SK-N-SH treated with all-trans-retinoic acid at 6 μM for 48 hours (cell line): Measurements from ENCODE around the gene NCK2.

Source experiments
- ATAC-seq: fragments of 200-7000 bp; cut with Tn5 transposase; 3 replicates; pipeline ENCODE4 v1.9.1; 2020; ENCODE audit warnings: mild to moderate bottlenecking, moderate library complexity
- ARNTL ChIP-seq: fragments of 450-650 bp; formaldehyde crosslinking; IDR thresholded peaks from 2 replicates; pipeline ENCODE4 v1.5.0; 2020; ENCODE audit warnings: low read depth, mild to moderate bottlenecking, moderate library complexity, borderline replicate concordance
- BACH2 ChIP-seq: fragments of 250-450 bp; sonication (Bioruptor Pico); IDR thresholded peaks from 2 replicates; pipeline ENCODE4 v1.9.0; 2021; ENCODE audit warnings: mild to moderate bottlenecking, borderline replicate concordance
- CREB5 ChIP-seq: fragments of 250-450 bp; sonication (Bioruptor Pico); IDR thresholded peaks from 2 replicates; pipeline ENCODE4 v1.5.1; 2020; ENCODE audit warnings: low read depth, mild to moderate bottlenecking, moderate library complexity
- CSDC2 ChIP-seq: fragments of 250-450 bp; sonication (Bioruptor Pico); IDR thresholded peaks from 2 replicates; pipeline ENCODE4 v1.5.0; 2020; ENCODE audit warnings: mild to moderate bottlenecking, moderate library complexity
- CSRNP3 ChIP-seq: fragments of 250-450 bp; sonication (Bioruptor Pico); IDR thresholded peaks from 2 replicates; pipeline ENCODE4 v1.5.1; 2021; ENCODE audit warnings: mild to moderate bottlenecking, moderate library complexity
- ESRRG ChIP-seq: fragments of 250-450 bp; sonication (Bioruptor Pico); IDR thresholded peaks from 2 replicates; pipeline ENCODE4 v1.6.1; 2021; ENCODE audit warnings: mild to moderate bottlenecking
- ISL1 ChIP-seq: fragments of 250-450 bp; sonication (Bioruptor Pico); IDR thresholded peaks from 2 replicates; pipeline ENCODE4 v2.1.2; 2022; ENCODE audit warnings: mild to moderate bottlenecking, moderate library complexity
- OSR1 ChIP-seq: fragments of 250-450 bp; sonication (Bioruptor Pico); IDR thresholded peaks from 2 replicates; pipeline ENCODE4 v1.8.0; 2022; ENCODE audit warnings: moderate library complexity, mild to moderate bottlenecking, inconsistent platforms
- PATZ1 ChIP-seq: fragments of 250-450 bp; sonication (Bioruptor Pico); IDR thresholded peaks from 2 replicates; pipeline ENCODE4 v1.8.0; 2020; ENCODE audit warnings: mild to moderate bottlenecking, moderate library complexity, borderline replicate concordance
- POU6F1 ChIP-seq: fragments of 250-450 bp; sonication (Bioruptor Pico); IDR thresholded peaks from 2 replicates; pipeline ENCODE4 v1.8.0; 2021; ENCODE audit warnings: low read depth, mild to moderate bottlenecking, moderate library complexity, borderline replicate concordance
- PPARA ChIP-seq: fragments of 250-450 bp; sonication (Bioruptor Pico); IDR thresholded peaks from 2 replicates; pipeline ENCODE4 v1.5.0; 2020; ENCODE audit warnings: mild to moderate bottlenecking, borderline replicate concordance
- RARB ChIP-seq: fragments of 250-450 bp; sonication (Bioruptor Pico); IDR thresholded peaks from 2 replicates; pipeline ENCODE4 v1.8.0; 2021; ENCODE audit warnings: mild to moderate bottlenecking, moderate library complexity
- SNAI2 ChIP-seq: fragments of 250-450 bp; sonication (Bioruptor Pico); IDR thresholded peaks from 2 replicates; pipeline ENCODE4 v1.5.0; 2020; ENCODE audit warnings: mild to moderate bottlenecking, moderate library complexity
- TCF4 ChIP-seq: fragments of 250-450 bp; sonication (Bioruptor Pico); IDR thresholded peaks from 2 replicates; pipeline ENCODE4 v1.8.0; 2021; ENCODE audit warnings: mild to moderate bottlenecking, moderate library complexity, borderline replicate concordance
- TOX ChIP-seq: fragments of 250-450 bp; sonication (Bioruptor Pico); IDR thresholded peaks from 2 replicates; pipeline ENCODE4 v1.8.0; 2021; ENCODE audit warnings: mild to moderate bottlenecking, moderate library complexity, borderline replicate concordance
- TSHZ2 ChIP-seq: fragments of 250-450 bp; sonication (Bioruptor Pico); IDR thresholded peaks from 2 replicates; pipeline ENCODE4 v1.5.0; 2020; ENCODE audit warnings: mild to moderate bottlenecking, moderate library complexity
- ZC3H10 ChIP-seq: fragments of 250-450 bp; sonication (Bioruptor Pico); IDR thresholded peaks from 2 replicates; pipeline ENCODE4 v1.5.1; 2021; ENCODE audit warnings: mild to moderate bottlenecking, moderate library complexity
- ZFP3 ChIP-seq: fragments of 250-450 bp; sonication (Bioruptor Pico); IDR thresholded peaks from 2 replicates; pipeline ENCODE4 v1.5.0; 2020; ENCODE audit warnings: mild to moderate bottlenecking, moderate library complexity
- ZFP30 ChIP-seq: fragments of 450-650 bp; formaldehyde crosslinking; IDR thresholded peaks from 2 replicates; pipeline ENCODE4 v1.5.0; 2022; ENCODE audit warnings: mild to moderate bottlenecking, moderate library complexity
- ZNF565 ChIP-seq: fragments of 450-650 bp; formaldehyde crosslinking; conservative IDR thresholded peaks from 2 replicates; pipeline ENCODE4 v1.5.0; 2020; ENCODE audit warnings: low read depth, mild to moderate bottlenecking, moderate library complexity
- ZNF70 ChIP-seq: fragments of 450-650 bp; formaldehyde crosslinking; IDR thresholded peaks from 2 replicates; pipeline ENCODE4 v1.5.0; 2020; ENCODE audit warnings: mild to moderate bottlenecking, moderate library complexity
- ZNF8 ChIP-seq: fragments of 450-650 bp; formaldehyde crosslinking; IDR thresholded peaks from 2 replicates; pipeline ENCODE4 v1.5.0; 2020; ENCODE audit warnings: mild to moderate bottlenecking, moderate library complexity

Gene NCK2

GRCh38 chr2:105732101-105732500 is 12.6 kb upstream of the NCK2 start:
- ATAC-seq, result no peak
- no peak for TF ChIP-seq ZFP3 (CRISPR knock-in tag)
- no peak for TF ChIP-seq SNAI2 (CRISPR knock-in tag)
- no peak for TF ChIP-seq TOX (CRISPR knock-in tag)
- no peak for TF ChIP-seq CREB5 (CRISPR knock-in tag)
- TF ChIP-seq RARB, result no peak
- no peak for TF ChIP-seq TCF4
- TF ChIP-seq ARNTL (CRISPR knock-in tag), result no peak
- no peak for TF ChIP-seq ZC3H10 (CRISPR knock-in tag)
- no peak for TF ChIP-seq ISL1 (CRISPR knock-in tag)
- no peak for TF ChIP-seq PPARA (CRISPR knock-in tag)

- TF ChIP-seq PPARA (CRISPR knock-in tag) (no peak), PATZ1 (CRISPR knock-in tag) (no peak), ZNF565 (CRISPR knock-in tag) (no peak), OSR1 (CRISPR knock-in tag) (no peak), TOX (CRISPR knock-in tag) (no peak), ESRRG (CRISPR knock-in tag) (no peak), ZNF70 (CRISPR knock-in tag) (no peak), BACH2 (CRISPR knock-in tag) (no peak)
- TF ChIP-seq, all 23 proteins: peak for 0
- ATAC-seq, result no peak
Observed at GRCh38 chr2:105732955-105733607, 11.6 kb upstream of the NCK2 start.

- no peak for ATAC-seq
- TF ChIP-seq SNAI2 (CRISPR knock-in tag) (no peak), ZFP3 (CRISPR knock-in tag) (no peak), CSRNP3 (no peak), TOX (CRISPR knock-in tag) (no peak), PPARA (CRISPR knock-in tag) (no peak), TSHZ2 (no peak), ZFP30 (CRISPR knock-in tag) (no peak), POU6F1 (CRISPR knock-in tag) (no peak), ZNF8 (CRISPR knock-in tag) (no peak), ISL1 (CRISPR knock-in tag) (no peak), RARB (no peak), ESRRG (CRISPR knock-in tag) (no peak), CSDC2 (CRISPR knock-in tag) (no peak), ZC3H10 (CRISPR knock-in tag) (no peak), CREB5 (CRISPR knock-in tag) (no peak), ARNTL (CRISPR knock-in tag) (no peak)
Observed at GRCh38 chr2:105733875-105734274, 10.8 kb upstream of the NCK2 start.
